GM23338 (cell line): Measurements from ENCODE around the gene SPINK2. TPM values are rescaled to one million over a fixed set of nuclear protein-coding genes. Genes with fewer than 3 reads are reported as not detected.

Experiments used
- ATAC-seq: fragments of 200-7000 bp; cut with Tn5 transposase; 3 replicates; pipeline ENCODE4 v1.9.1; 2020
- DNase-seq: peaks from one replicate; pipeline ENCODE4 v3.0.0-alpha.2; 2015; ENCODE audit warnings: low spot score
- H2AFZ ChIP-seq: fragments of 200-600 bp; sonication (generic); 2 replicates; pipeline ENCODE4 v1.8.0; 2016; ENCODE audit warnings: antibody characterized with exemption, mild to moderate bottlenecking, moderate library complexity
- H3F3A ChIP-seq: fragments of 200-600 bp; sonication (generic); replicated peaks from 2 replicates; pipeline ENCODE4 v1.8.0; 2017; ENCODE audit warnings: antibody characterized with exemption, mixed run types, low read depth
- H3K27ac ChIP-seq: fragments of 200-600 bp; sonication (generic); 2 replicates; pipeline ENCODE4 v1.6.1; 2016; ENCODE audit warnings: low read depth
- H3K27me3 ChIP-seq: fragments of 200-600 bp; sonication (generic); 2 replicates; pipeline ENCODE4 v1.8.0; 2016; ENCODE audit warnings: mild to moderate bottlenecking, mixed run types, moderate library complexity; ENCODE audit not compliant: insufficient read depth
- H3K36me3 ChIP-seq: fragments of 200-600 bp; sonication (generic); 2 replicates; pipeline ENCODE4 v1.8.0; 2016; ENCODE audit warnings: mild to moderate bottlenecking; ENCODE audit not compliant: insufficient read depth
- H3K4me1 ChIP-seq: fragments of 200-600 bp; sonication (generic); 2 replicates; pipeline ENCODE4 v1.8.0; 2016; ENCODE audit warnings: mild to moderate bottlenecking, moderate library complexity; ENCODE audit not compliant: insufficient read depth
- H3K4me2 ChIP-seq: fragments of 200-600 bp; sonication (generic); 2 replicates; pipeline ENCODE4 v1.7.1; 2017; ENCODE audit warnings: mixed run types
- H3K4me3 ChIP-seq: fragments of 200-600 bp; sonication (generic); 2 replicates; pipeline ENCODE4 v1.6.1; 2016; ENCODE audit warnings: mixed run types
- H3K79me2 ChIP-seq: fragments of 200-600 bp; sonication (generic); replicated peaks from 2 replicates; pipeline ENCODE4 v1.8.0; 2017; ENCODE audit warnings: mild to moderate bottlenecking; ENCODE audit not compliant: insufficient read depth
- H3K9me2 ChIP-seq: fragments of 200-600 bp; sonication (generic); 2 replicates; pipeline ENCODE4 v1.8.0; 2017; ENCODE audit not compliant: insufficient read depth
- H4K20me1 ChIP-seq: fragments of 200-600 bp; sonication (generic); replicated peaks from 2 replicates; pipeline ENCODE4 v1.8.0; 2017; ENCODE audit warnings: mild to moderate bottlenecking; ENCODE audit not compliant: insufficient read depth
- H3K27ac Mint-ChIP-seq: 2 replicates; pipeline ENCODE4 v1.8.0; 2020; ENCODE audit warnings: inconsistent platforms, mild to moderate bottlenecking, moderate library complexity, mixed read lengths
- H3K27me3 Mint-ChIP-seq: 3 replicates; pipeline ENCODE4 v1.8.0; 2022; ENCODE audit warnings: low read depth, mild to moderate bottlenecking, moderate library complexity, mixed read lengths, inconsistent platforms; ENCODE audit not compliant: insufficient read depth, poor library complexity
- H3K36me3 Mint-ChIP-seq: 3 replicates; pipeline ENCODE4 v1.8.0; 2021; ENCODE audit warnings: low read depth, mild to moderate bottlenecking, inconsistent platforms, moderate library complexity, mixed read lengths
- H3K4me1 Mint-ChIP-seq: 3 replicates; pipeline ENCODE4 v1.8.0; 2020; ENCODE audit warnings: mild to moderate bottlenecking, inconsistent platforms, mixed read lengths
- H3K4me3 Mint-ChIP-seq: 3 replicates; pipeline ENCODE4 v1.8.0; 2021; ENCODE audit warnings: moderate library complexity, mild to moderate bottlenecking, inconsistent platforms, mixed read lengths
- H3K9me3 Mint-ChIP-seq: 3 replicates; pipeline ENCODE4 v1.8.0; 2020; ENCODE audit warnings: moderate library complexity, mild to moderate bottlenecking, inconsistent platforms, mixed read lengths
- CREB1 ChIP-seq: fragments of 250-450 bp; sonication (Bioruptor Pico); IDR thresholded peaks from 2 replicates; pipeline ENCODE4 v1.5.0; 2020; ENCODE audit warnings: low read depth, mild to moderate bottlenecking, moderate library complexity
- CTCF ChIP-seq, 2 experiments: fragments of 200-600 bp in 1 of 2; sonication (generic) in 1 of 2; conservative IDR thresholded peaks; 2 replicates each; pipeline versions ENCODE4 v1.5.1 to v1.6.1; 2016 to 2017; ENCODE audit warnings: antibody characterized with exemption in 2 of 2, low read depth in 2 of 2, mild to moderate bottlenecking in 2 of 2, moderate library complexity in 1 of 2
- ETS1 ChIP-seq: IDR thresholded peaks from 2 replicates; pipeline ENCODE4 v1.6.1; 2016; ENCODE audit warnings: antibody characterized with exemption
- EZH2 ChIP-seq: fragments of 200-600 bp; sonication (generic); IDR thresholded peaks from one replicate; pipeline ENCODE4 v1.8.0; 2017; ENCODE audit warnings: antibody characterized with exemption, mild to moderate bottlenecking, low read depth; ENCODE audit not compliant: unreplicated experiment
- EZH2phosphoT487 ChIP-seq: fragments of 200-600 bp; sonication (generic); IDR thresholded peaks from one replicate; pipeline ENCODE4 v1.8.1; 2018; ENCODE audit warnings: antibody characterized with exemption; ENCODE audit not compliant: unreplicated experiment
- JUNB ChIP-seq: IDR thresholded peaks from one replicate; pipeline ENCODE4 v1.6.1; 2016; ENCODE audit warnings: antibody characterized with exemption; ENCODE audit not compliant: unreplicated experiment
- NANOG ChIP-seq: IDR thresholded peaks from 2 replicates; pipeline ENCODE4 v1.6.1; 2016; ENCODE audit warnings: antibody characterized with exemption, borderline replicate concordance
- POLR2AphosphoS5 ChIP-seq: IDR thresholded peaks from 2 replicates; pipeline ENCODE4 v1.6.1; 2016; ENCODE audit warnings: antibody characterized with exemption, low read depth
- REST ChIP-seq: IDR thresholded peaks from one replicate; pipeline ENCODE4 v1.6.1; 2018; ENCODE audit warnings: antibody characterized with exemption; ENCODE audit not compliant: unreplicated experiment
- STAT1 ChIP-seq: IDR thresholded peaks from one replicate; pipeline ENCODE4 v1.6.1; 2016; ENCODE audit warnings: antibody characterized with exemption; ENCODE audit not compliant: unreplicated experiment
- ZNF114 ChIP-seq: fragments of 250-450 bp; sonication (Bioruptor Pico); IDR thresholded peaks from 2 replicates; pipeline ENCODE4 v1.5.0; 2020; ENCODE audit warnings: mild to moderate bottlenecking, moderate library complexity
- ZNF331 ChIP-seq: fragments of 250-450 bp; sonication (Bioruptor Pico); IDR thresholded peaks from 2 replicates; pipeline ENCODE4 v1.5.0; 2020; ENCODE audit warnings: low read depth, mild to moderate bottlenecking, moderate library complexity
- ZNF462 ChIP-seq: fragments of 250-450 bp; sonication (Bioruptor Pico); IDR thresholded peaks from 2 replicates; pipeline ENCODE4 v1.5.0; 2020; ENCODE audit warnings: mild to moderate bottlenecking, moderate library complexity
- polyA plus RNA-seq: library from polyadenylated mRNA; unstranded; fragments of >200 nt; fragmentation: Nextera tagmentation; extraction: Ambion mirVana; gene quantifications from 2 replicates; pipeline ENCODE4 v1.2.1, GENCODE V29; 2016
- total RNA-seq: library from RNA; depleted of rRNA; stranded (reverse); fragments of >200 nt; shearing (Covaris generic); gene quantifications from 2 replicates; pipeline ENCODE4 v1.2.3, GENCODE V29; 2014

SPINK2 gene
- total and polyA plus RNA-seq, 2 experiments from 2014 or later, result 0.73 to 6.4 TPM

- ATAC-seq (no peak), DNase-seq (no peak)
- Histone ChIP-seq H3K36me3 (no peaks in the 10 kb centered on the region), H3K27me3 (peaks cover 37% of the 10 kb centered on the region), H2AFZ (no peak overlapping the region), H3K4me1 (peaks cover 4% of the 10 kb centered on the region; the same call in 1 of the 2 replicates), H3K4me2 (no peak overlapping the region), H3K9me2 (no peaks in the 10 kb centered on the region), H3K79me2 (no peaks in the 10 kb centered on the region), H3K4me3 (no peak overlapping the region), H3F3A (no peaks in the 10 kb centered on the region), H4K20me1 (no peaks in the 10 kb centered on the region), H3K27ac (no peak overlapping the region)
- no peaks in the 10 kb centered on the region; the same call in 2 of the 3 replicates for H3K9me3 Mint-ChIP-seq
- H3K4me3 Mint-ChIP-seq, result no peak overlapping the region
- H3K27ac Mint-ChIP-seq, result no peak overlapping the region
- peaks cover 23% of the 10 kb centered on the region for H3K27me3 Mint-ChIP-seq
- no peaks in the 10 kb centered on the region for H3K36me3 Mint-ChIP-seq
- H3K4me1 Mint-ChIP-seq, result peaks cover 2% of the 10 kb centered on the region; the same call in 1 of the 3 replicates
- TF ChIP-seq ETS1 (no peak), CTCF (conservative IDR thresholded peaks at IDR 0.05; ENCODE audit: low read depth in 2 of 2) (no peak), EZH2phosphoT487 (no peak), ZNF114 (CRISPR knock-in tag) (no peak), JUNB (no peak), REST (no peak), NANOG (no peak), ZNF331 (CRISPR knock-in tag) (no peak), ZNF462 (CRISPR knock-in tag) (no peak), EZH2 (no peak), STAT1 (no peak), POLR2AphosphoS5 (no peak), CREB1 (CRISPR knock-in tag) (no peak)
Measured at GRCh38 chr4:56817840-56818491, 3.5 kb downstream of the SPINK2 start.
